Stimulated activated CD4-positive, alpha-beta T cell treated with anti-CD3 and anti-CD28 coated beads, Interleukin-2, amount 100 ng/mL, for 24 hours (primary cell): ENCODE measurements around the gene GRHL1.

ENCODE experiments used
- DNase-seq, 2 donors: peaks; one replicate each; pipeline ENCODE4 v3.0.0-alpha.2; 2020

Gene GRHL1

GRCh38 chr2:9995059-9995458, 43.6 kb downstream of the GRHL1 start:
- DNase-seq = no peak

- DNase-seq = no peak
These were observed 44.8 kb downstream of the GRHL1 start for GRCh38 chr2:9996321-9996720.

- DNase-seq = no peak
These were observed 46.4 kb downstream of the GRHL1 start for GRCh38 chr2:9997936-9998335.

- no peak for DNase-seq
These were observed 47.6 kb downstream of the GRHL1 start for GRCh38 chr2:9998916-9999654.

GRCh38 chr2:9999693-10000092, 48.2 kb downstream of the GRHL1 start:
- no peak for DNase-seq

- DNase-seq = no peak
These were observed 49.0 kb downstream of the GRHL1 start for GRCh38 chr2:10000541-10000940.

- DNase-seq = no peak
These were observed 50.1 kb downstream of the GRHL1 start for GRCh38 chr2:10001586-10001985.

GRCh38 chr2:10002109-10002508, 50.6 kb downstream of the GRHL1 start:
- no peak for DNase-seq

- no peak for DNase-seq
These were observed 51.2 kb downstream of the GRHL1 start for GRCh38 chr2:10002681-10003080.

GRCh38 chr2:10003206-10004125, 52.0 kb downstream of the GRHL1 start:
- DNase-seq = no peak

GRCh38 chr2:10004401-10004800, 52.9 kb downstream of the GRHL1 start:
- no peak for DNase-seq

GRCh38 chr2:10004836-10005235, 53.3 kb downstream of the GRHL1 start:
- DNase-seq = no peak

GRCh38 chr2:10005461-10006235, 54.2 kb downstream of the GRHL1 start:
- DNase-seq = no peak

- DNase-seq = no peak
These were observed 55.0 kb downstream of the GRHL1 start for GRCh38 chr2:10006236-10007161.

- no peak for DNase-seq
These were observed 55.9 kb downstream of the GRHL1 start for GRCh38 chr2:10007435-10007834.

GRCh38 chr2:10007921-10008808, 56.7 kb downstream of the GRHL1 start:
- DNase-seq = no peak

GRCh38 chr2:10008809-10009176, 57.3 kb downstream of the GRHL1 start:
- no peak for DNase-seq

GRCh38 chr2:10009271-10009810, 57.8 kb downstream of the GRHL1 start:
- no peak for DNase-seq

GRCh38 chr2:10009811-10010781, 58.6 kb downstream of the GRHL1 start:
- DNase-seq = no peak
